Measurements from ENCODE around the gene ZNF536. TPM values are rescaled to one million over a fixed set of nuclear protein-coding genes. Genes with fewer than 3 reads are reported as not detected.

ZNF536 gene
- total RNA-seq, 1 experiment from 2014 or later, result 2.9 TPM

DNA sequence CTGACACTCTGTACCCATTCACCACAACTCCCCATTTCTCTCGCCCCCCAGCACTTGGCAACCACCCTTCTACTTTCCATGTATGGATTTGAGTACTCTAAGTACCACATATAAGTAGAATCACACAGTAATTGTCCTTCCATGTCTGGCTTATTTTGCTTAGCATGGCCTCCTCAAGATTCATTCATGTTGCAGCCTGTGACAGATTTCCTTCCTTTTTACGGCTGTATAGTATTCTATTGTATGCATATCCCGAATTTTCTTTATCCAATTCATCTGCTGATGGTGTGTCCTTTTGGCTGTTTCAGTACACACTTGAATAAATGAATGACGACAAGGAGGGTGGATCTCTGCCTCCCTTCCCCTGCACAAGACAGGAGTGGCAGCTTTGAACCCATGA, 95.1 kb downstream of the ZNF536 start:
- CTCF ChIA-PET, result no interaction called here
- Histone ChIP-seq H3K4me3 (ENCODE audit: low read depth, low read length, poor library complexity, severe bottlenecking) (no peak overlapping the region), H3K9me3 (ENCODE audit: low read depth, low read length, poor library complexity, severe bottlenecking) (no peaks in the 10 kb centered on the region), H3K4me1 (ENCODE audit: insufficient read depth, low read length, poor library complexity, severe bottlenecking) (no peaks in the 10 kb centered on the region), H3K27ac (ENCODE audit: low read depth, low read length, poor library complexity, severe bottlenecking) (no peak overlapping the region), H3K36me3 (ENCODE audit: insufficient read depth, low read length, poor library complexity, severe bottlenecking) (no peaks in the 10 kb centered on the region), H3K27me3 (replicated peaks; ENCODE audit: insufficient read depth, low read depth, low read length, poor library complexity) (no peaks in the 10 kb centered on the region)
- no TSS peak for BruUV-seq (replicated peaks)
- TF ChIP-seq, protein P1, sequence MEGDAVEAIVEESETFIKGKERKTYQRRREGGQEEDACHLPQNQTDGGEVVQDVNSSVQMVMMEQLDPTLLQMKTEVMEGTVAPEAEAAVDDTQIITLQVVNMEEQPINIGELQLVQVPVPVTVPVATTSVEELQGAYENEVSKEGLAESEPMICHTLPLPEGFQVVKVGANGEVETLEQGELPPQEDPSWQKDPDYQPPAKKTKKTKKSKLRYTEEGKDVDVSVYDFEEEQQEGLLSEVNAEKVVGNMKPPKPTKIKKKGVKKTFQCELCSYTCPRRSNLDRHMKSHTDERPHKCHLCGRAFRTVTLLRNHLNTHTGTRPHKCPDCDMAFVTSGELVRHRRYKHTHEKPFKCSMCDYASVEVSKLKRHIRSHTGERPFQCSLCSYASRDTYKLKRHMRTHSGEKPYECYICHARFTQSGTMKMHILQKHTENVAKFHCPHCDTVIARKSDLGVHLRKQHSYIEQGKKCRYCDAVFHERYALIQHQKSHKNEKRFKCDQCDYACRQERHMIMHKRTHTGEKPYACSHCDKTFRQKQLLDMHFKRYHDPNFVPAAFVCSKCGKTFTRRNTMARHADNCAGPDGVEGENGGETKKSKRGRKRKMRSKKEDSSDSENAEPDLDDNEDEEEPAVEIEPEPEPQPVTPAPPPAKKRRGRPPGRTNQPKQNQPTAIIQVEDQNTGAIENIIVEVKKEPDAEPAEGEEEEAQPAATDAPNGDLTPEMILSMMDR (conservative IDR thresholded peaks at IDR 0.05; ENCODE audit: low read depth, low read length), result no peak
- no peak for TF ChIP-seq EZH2 (IDR thresholded peaks at IDR 0.05; ENCODE audit: borderline replicate concordance, low read depth, low read length, poor library complexity, severe bottlenecking)
- intact Hi-C loops (cut with micrococcal nuclease; ENCODE audit: unreplicated experiment), result no loop called here
- POLR2A ChIA-PET (ENCODE audit: low non-redundant PET), result no interaction called here
- DNase-seq (ENCODE audit: low spot score), result no peak

DNA sequence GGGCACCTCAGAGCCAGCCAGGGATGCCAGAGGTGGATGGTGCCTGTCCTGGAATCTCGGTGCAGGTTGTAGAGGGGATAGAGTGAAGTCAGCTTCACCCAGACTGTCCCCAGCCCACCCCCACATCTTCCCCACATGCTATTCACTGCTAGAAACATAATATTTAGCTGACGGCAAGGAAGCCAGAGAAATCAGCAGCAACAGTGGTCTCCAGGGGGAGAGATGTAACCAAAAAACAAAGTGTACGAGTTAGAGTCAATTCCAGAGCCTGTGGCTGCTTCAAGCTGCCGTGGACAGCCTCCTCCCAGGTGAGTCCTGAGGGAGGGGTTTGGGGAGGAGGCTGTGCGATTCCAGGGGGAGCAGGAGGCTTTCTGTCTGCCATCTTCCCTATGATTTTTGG, 97.6 kb downstream of the ZNF536 start:
- no peaks in the 10 kb centered on the region for H3K27me3 ChIP-seq (replicated peaks; ENCODE audit: insufficient read depth, low read depth, low read length, poor library complexity)
- no peak for TF ChIP-seq EZH2 (IDR thresholded peaks at IDR 0.05; ENCODE audit: borderline replicate concordance, low read depth, low read length, poor library complexity, severe bottlenecking)
- TF ChIP-seq, protein P1 (conservative IDR thresholded peaks at IDR 0.05; ENCODE audit: low read depth, low read length), result no peak
- CTCF ChIA-PET, result interaction anchor here (0.6 kb wide), 1 partner anchor 747 kb away, joined by 4 read pairs; no protein-coding TSS in a partner anchor
- no peaks in the 10 kb centered on the region for H3K36me3 ChIP-seq (ENCODE audit: insufficient read depth, low read length, poor library complexity, severe bottlenecking)
- no peak overlapping the region for H3K4me3 ChIP-seq (ENCODE audit: low read depth, low read length, poor library complexity, severe bottlenecking)
- H3K27ac ChIP-seq (ENCODE audit: low read depth, low read length, poor library complexity, severe bottlenecking), result no peak overlapping the region
- no peaks in the 10 kb centered on the region for H3K4me1 ChIP-seq (ENCODE audit: insufficient read depth, low read length, poor library complexity, severe bottlenecking)
- POLR2A ChIA-PET (ENCODE audit: low non-redundant PET), result no interaction called here
- no peak for DNase-seq (ENCODE audit: low spot score)
- intact Hi-C loops (cut with micrococcal nuclease; ENCODE audit: unreplicated experiment), result no loop called here
- no peaks in the 10 kb centered on the region for H3K9me3 ChIP-seq (ENCODE audit: low read depth, low read length, poor library complexity, severe bottlenecking)
- BruUV-seq (replicated peaks), result no TSS peak

DNA sequence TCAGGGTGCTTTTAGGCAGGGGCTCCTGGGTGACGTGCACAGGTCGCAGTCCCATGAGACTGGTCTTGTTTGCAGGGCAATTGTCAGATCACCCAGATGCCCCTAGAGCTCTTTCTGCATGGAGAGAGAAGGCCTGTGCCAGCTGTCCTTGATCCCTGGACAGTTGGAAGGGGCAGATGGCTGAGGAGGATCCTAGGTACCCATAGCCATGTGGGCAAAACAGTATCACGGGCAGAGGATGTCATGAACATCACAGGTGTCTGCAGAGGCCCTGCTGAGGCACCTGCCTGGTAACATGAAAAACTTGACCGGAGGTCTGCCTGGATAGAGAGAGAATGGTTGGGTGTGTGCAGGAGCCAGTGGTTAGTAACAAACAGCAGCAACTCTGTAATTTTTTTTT, 99.3 kb downstream of the ZNF536 start:
- CTCF ChIA-PET, result no interaction called here
- H3K27me3 ChIP-seq (replicated peaks; ENCODE audit: insufficient read depth, low read depth, low read length, poor library complexity), result no peaks in the 10 kb centered on the region
- H3K4me3 ChIP-seq (ENCODE audit: low read depth, low read length, poor library complexity, severe bottlenecking), result no peak overlapping the region
- TF ChIP-seq EZH2 (IDR thresholded peaks at IDR 0.05; ENCODE audit: borderline replicate concordance, low read depth, low read length, poor library complexity, severe bottlenecking), result no peak
- TF ChIP-seq, protein P1 (conservative IDR thresholded peaks at IDR 0.05; ENCODE audit: low read depth, low read length), result no peak
- BruUV-seq (replicated peaks), result no TSS peak
- no peaks in the 10 kb centered on the region for H3K4me1 ChIP-seq (ENCODE audit: insufficient read depth, low read length, poor library complexity, severe bottlenecking)
- POLR2A ChIA-PET (ENCODE audit: low non-redundant PET), result no interaction called here
- no peaks in the 10 kb centered on the region for H3K9me3 ChIP-seq (ENCODE audit: low read depth, low read length, poor library complexity, severe bottlenecking)
- no peak for DNase-seq (ENCODE audit: low spot score)
- no peak overlapping the region for H3K27ac ChIP-seq (ENCODE audit: low read depth, low read length, poor library complexity, severe bottlenecking)
- H3K36me3 ChIP-seq (ENCODE audit: insufficient read depth, low read length, poor library complexity, severe bottlenecking), result no peaks in the 10 kb centered on the region
- intact Hi-C loops (cut with micrococcal nuclease; ENCODE audit: unreplicated experiment), result no loop called here
